OCI-LY1 (cell line): Measurements from ENCODE around the gene TTC4.

Experiments
- H2AFZ ChIP-seq: fragments of 200-600 bp; sonication (generic), shearing (Covaris generic); 2 replicates; pipeline ENCODE4 v1.6.0; 2014; ENCODE audit warnings: antibody characterized with exemption, mild to moderate bottlenecking, low read length
- H3F3A ChIP-seq: fragments of 200-600 bp; sonication (generic), shearing (Covaris generic); 2 replicates; pipeline ENCODE4 v1.6.0; 2014; ENCODE audit warnings: mild to moderate bottlenecking, antibody characterized with exemption, low read length, moderate library complexity; ENCODE audit not compliant: insufficient read depth
- H3K27ac ChIP-seq: fragments of 200-600 bp; sonication (generic); 2 replicates; pipeline ENCODE4 v1.5.1; 2014; ENCODE audit warnings: low read length, mixed run types, mild to moderate bottlenecking, low read depth; ENCODE audit not compliant: poor library complexity, severe bottlenecking
- H3K27me3 ChIP-seq: fragments of 200-600 bp; sonication (generic); 2 replicates; pipeline ENCODE4 v1.6.0; 2014; ENCODE audit warnings: antibody characterized with exemption, mild to moderate bottlenecking, low read length, moderate library complexity; ENCODE audit not compliant: insufficient read depth
- H3K36me3 ChIP-seq: fragments of 200-600 bp; sonication (generic); 2 replicates; pipeline ENCODE4 v1.6.1; 2014; ENCODE audit warnings: mild to moderate bottlenecking, antibody characterized with exemption, low read length, moderate library complexity, mixed read lengths; ENCODE audit not compliant: insufficient read depth
- H3K4me1 ChIP-seq: fragments of 200-600 bp; sonication (generic); 2 replicates; pipeline ENCODE4 v1.5.1; 2014; ENCODE audit warnings: mild to moderate bottlenecking, low read length, moderate library complexity; ENCODE audit not compliant: insufficient read depth, severe bottlenecking
- H3K4me2 ChIP-seq: fragments of 200-600 bp; sonication (generic), shearing (Covaris generic); 2 replicates; pipeline ENCODE4 v1.6.1; 2014; ENCODE audit warnings: low read length
- H3K4me3 ChIP-seq: fragments of 200-600 bp; sonication (generic); 2 replicates; pipeline ENCODE4 v1.5.1; 2014; ENCODE audit warnings: low read length, low read depth, mild to moderate bottlenecking, mixed read lengths; ENCODE audit not compliant: poor library complexity, severe bottlenecking
- H3K79me2 ChIP-seq: fragments of 200-600 bp; shearing (Covaris generic); 2 replicates; pipeline ENCODE4 v1.6.1; 2016; ENCODE audit warnings: mixed run types, low read length, mixed read lengths; ENCODE audit not compliant: insufficient read depth
- H3K9ac ChIP-seq: fragments of 200-600 bp; sonication (generic), shearing (Covaris generic); 2 replicates; pipeline ENCODE4 v1.6.1; 2014; ENCODE audit warnings: mild to moderate bottlenecking, low read length, mixed read lengths
- H3K9me2 ChIP-seq: fragments of 200-600 bp; sonication (generic), shearing (Covaris generic); 2 replicates; pipeline ENCODE4 v1.6.1; 2014; ENCODE audit warnings: low read depth, mild to moderate bottlenecking, low read length, mixed read lengths
- H3K9me3 ChIP-seq: fragments of 200-600 bp; shearing (Covaris generic); 2 replicates; pipeline ENCODE4 v1.6.1; 2014; ENCODE audit warnings: low read length, mixed read lengths
- H4K20me1 ChIP-seq: fragments of 200-600 bp; sonication (generic), shearing (Covaris generic); 2 replicates; pipeline ENCODE4 v1.6.0; 2016; ENCODE audit warnings: mild to moderate bottlenecking, low read length; ENCODE audit not compliant: insufficient read depth
- EZH2 ChIP-seq: fragments of 200-600 bp; sonication (generic), shearing (Covaris generic); IDR thresholded peaks from 2 replicates; pipeline ENCODE4 v1.8.0; 2017; ENCODE audit warnings: borderline replicate concordance, mixed run types, mild to moderate bottlenecking, antibody characterized with exemption, low read length, moderate library complexity, mixed read lengths
- TF ChIP-seq, protein P1 (sequence below): fragments of 200-600 bp; sonication (generic), shearing (Covaris generic); IDR thresholded peaks from 2 replicates; pipeline ENCODE4 v1.5.1; 2017; ENCODE audit warnings: mild to moderate bottlenecking, antibody characterized with exemption, low read length, moderate library complexity, mixed read lengths

Gene TTC4

DNA sequence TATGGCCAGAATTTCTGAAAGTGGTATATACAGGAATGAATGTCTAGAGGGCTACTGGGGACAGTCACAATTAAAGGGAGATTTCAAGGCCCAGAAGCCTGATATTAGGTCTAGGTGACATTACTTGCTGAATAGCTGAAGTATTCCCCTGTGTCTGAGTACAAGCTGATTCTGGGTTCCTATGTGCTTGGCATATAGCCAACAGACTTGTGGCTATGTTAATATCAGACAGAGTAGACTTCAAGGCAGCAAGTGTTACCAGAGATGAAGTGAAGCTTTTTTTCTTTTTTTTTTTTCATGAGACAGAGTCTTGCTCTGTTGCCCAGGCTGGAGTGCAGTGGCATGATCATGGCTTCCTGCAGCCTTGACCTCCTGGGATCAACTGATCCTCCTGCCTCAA lies 8.3 kb downstream of the TTC4 start:
- H3K9ac ChIP-seq = no peak overlapping the region
- no peak overlapping the region for H3K27ac ChIP-seq
- H3K36me3 ChIP-seq = peaks cover 97% of the 10 kb centered on the region
- no peaks in the 10 kb centered on the region for H3K9me3 ChIP-seq
- no peak for TF ChIP-seq EZH2
- TF ChIP-seq, protein P1, sequence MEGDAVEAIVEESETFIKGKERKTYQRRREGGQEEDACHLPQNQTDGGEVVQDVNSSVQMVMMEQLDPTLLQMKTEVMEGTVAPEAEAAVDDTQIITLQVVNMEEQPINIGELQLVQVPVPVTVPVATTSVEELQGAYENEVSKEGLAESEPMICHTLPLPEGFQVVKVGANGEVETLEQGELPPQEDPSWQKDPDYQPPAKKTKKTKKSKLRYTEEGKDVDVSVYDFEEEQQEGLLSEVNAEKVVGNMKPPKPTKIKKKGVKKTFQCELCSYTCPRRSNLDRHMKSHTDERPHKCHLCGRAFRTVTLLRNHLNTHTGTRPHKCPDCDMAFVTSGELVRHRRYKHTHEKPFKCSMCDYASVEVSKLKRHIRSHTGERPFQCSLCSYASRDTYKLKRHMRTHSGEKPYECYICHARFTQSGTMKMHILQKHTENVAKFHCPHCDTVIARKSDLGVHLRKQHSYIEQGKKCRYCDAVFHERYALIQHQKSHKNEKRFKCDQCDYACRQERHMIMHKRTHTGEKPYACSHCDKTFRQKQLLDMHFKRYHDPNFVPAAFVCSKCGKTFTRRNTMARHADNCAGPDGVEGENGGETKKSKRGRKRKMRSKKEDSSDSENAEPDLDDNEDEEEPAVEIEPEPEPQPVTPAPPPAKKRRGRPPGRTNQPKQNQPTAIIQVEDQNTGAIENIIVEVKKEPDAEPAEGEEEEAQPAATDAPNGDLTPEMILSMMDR = no peak
- 0 out of 2 replicates have a peak, but pooled peaks cover 3% of the 10 kb centered on the region for H3F3A ChIP-seq
- H3K4me1 ChIP-seq = no peaks in the 10 kb centered on the region
- no peaks in the 10 kb centered on the region for H3K9me2 ChIP-seq
- no peaks in the 10 kb centered on the region for H3K27me3 ChIP-seq
- H4K20me1 ChIP-seq = no peaks in the 10 kb centered on the region
- H3K79me2 ChIP-seq = no peaks in the 10 kb centered on the region
- H3K4me3 ChIP-seq = no peak overlapping the region
- H2AFZ ChIP-seq = no peak overlapping the region
- no peak overlapping the region for H3K4me2 ChIP-seq

DNA sequence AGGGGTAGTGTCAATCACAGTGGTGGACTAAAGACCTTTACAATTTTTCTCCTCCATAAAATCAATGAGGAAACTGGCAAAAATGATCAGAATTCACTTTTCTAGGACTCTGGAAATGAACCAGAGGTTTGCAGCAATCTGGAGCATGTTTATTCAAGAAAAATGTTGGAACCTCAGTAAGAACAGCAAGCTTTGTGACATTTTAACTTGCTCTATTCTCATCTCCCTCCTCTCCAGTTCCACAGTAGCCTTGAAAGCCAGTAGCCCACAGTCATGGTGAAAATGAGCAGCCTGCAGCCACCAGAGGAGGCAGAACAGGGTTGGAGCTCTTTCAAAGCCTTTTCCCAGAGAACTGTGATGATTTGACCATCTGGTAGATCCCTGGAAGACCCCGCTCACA lies 9.1 kb downstream of the TTC4 start:
- Histone ChIP-seq H3K27me3 (no peaks in the 10 kb centered on the region), H3K79me2 (no peaks in the 10 kb centered on the region), H3F3A (0 out of 2 replicates have a peak, but pooled peaks cover 3% of the 10 kb centered on the region), H2AFZ (no peak overlapping the region), H3K9ac (no peak overlapping the region), H3K4me3 (no peak overlapping the region), H3K9me3 (no peaks in the 10 kb centered on the region), H3K4me1 (no peaks in the 10 kb centered on the region), H3K27ac (no peak overlapping the region), H3K36me3 (peaks cover 97% of the 10 kb centered on the region), H4K20me1 (no peaks in the 10 kb centered on the region), H3K9me2 (no peaks in the 10 kb centered on the region), H3K4me2 (no peak overlapping the region)
- no peak for TF ChIP-seq EZH2
- TF ChIP-seq, protein P1 = no peak

DNA sequence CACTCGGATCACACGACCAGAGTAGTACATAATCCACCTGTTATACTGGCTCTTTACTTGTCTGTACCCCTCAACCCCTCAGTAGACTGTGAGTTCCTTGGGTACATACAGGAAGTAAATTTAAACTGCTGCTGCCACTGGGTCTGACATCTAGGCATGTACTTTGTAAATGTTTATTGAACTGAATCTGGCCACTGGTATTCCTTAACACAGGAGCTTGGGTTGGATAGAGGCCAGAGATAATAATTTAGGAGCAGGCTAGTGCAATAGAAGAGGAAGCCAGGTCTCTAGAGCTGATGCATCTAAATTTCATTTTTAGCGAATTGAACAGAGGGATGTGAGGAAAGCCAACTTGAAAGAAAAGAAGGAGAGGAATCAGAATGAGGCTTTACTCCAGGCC lies 12.4 kb downstream of the TTC4 start:
- Histone ChIP-seq H2AFZ (no peak overlapping the region), H4K20me1 (no peaks in the 10 kb centered on the region), H3F3A (no peaks in the 10 kb centered on the region), H3K27me3 (no peaks in the 10 kb centered on the region), H3K4me3 (no peak overlapping the region), H3K9me2 (no peaks in the 10 kb centered on the region), H3K4me2 (no peak overlapping the region), H3K9me3 (no peaks in the 10 kb centered on the region), H3K9ac (no peak overlapping the region), H3K36me3 (peaks cover 87% of the 10 kb centered on the region), H3K4me1 (no peaks in the 10 kb centered on the region), H3K79me2 (no peaks in the 10 kb centered on the region), H3K27ac (no peak overlapping the region)
- TF ChIP-seq, protein P1 = no peak
- TF ChIP-seq EZH2 = no peak
